HG03342 (cell line): ENCODE results near the gene SLC12A3.

Experiments
- ATAC-seq: cut with Tn5 transposase; IDR thresholded peaks from one replicate; pipeline ENCODE4 v1.9.1; 2021; ENCODE audit warnings: mild to moderate bottlenecking, moderate library complexity; ENCODE audit not compliant: unreplicated experiment

SLC12A3 gene

GRCh38 chr16:56938664-56939513, 73.9 kb downstream of the SLC12A3 start:
- no peak for ATAC-seq

GRCh38 chr16:56939801-56940200, 74.8 kb downstream of the SLC12A3 start:
- ATAC-seq: no peak

GRCh38 chr16:56941092-56941491, 76.1 kb downstream of the SLC12A3 start:
- no peak for ATAC-seq

GRCh38 chr16:56941856-56942331, 76.9 kb downstream of the SLC12A3 start:
- no peak for ATAC-seq

GRCh38 chr16:56943761-56944375, 78.9 kb downstream of the SLC12A3 start:
- no peak for ATAC-seq

GRCh38 chr16:56944954-56945839, 80.2 kb downstream of the SLC12A3 start:
- ATAC-seq: peak; percentile 31

- no peak for ATAC-seq
Observed at GRCh38 chr16:56945847-56946527, 81.0 kb downstream of the SLC12A3 start.

- ATAC-seq: no peak
Observed at GRCh38 chr16:56946767-56947603, 82.0 kb downstream of the SLC12A3 start.

- no peak for ATAC-seq
Observed at GRCh38 chr16:56947604-56947995, 82.6 kb downstream of the SLC12A3 start.

GRCh38 chr16:56948234-56948633, 83.2 kb downstream of the SLC12A3 start:
- ATAC-seq: no peak

GRCh38 chr16:56950051-56950450, 85.0 kb downstream of the SLC12A3 start:
- no peak for ATAC-seq

- ATAC-seq: no peak
Observed at GRCh38 chr16:56950455-56950854, 85.4 kb downstream of the SLC12A3 start.

GRCh38 chr16:56950881-56951771, 86.1 kb downstream of the SLC12A3 start:
- peak; percentile 67 for ATAC-seq

- no peak for ATAC-seq
Observed at GRCh38 chr16:56953006-56953405, 88.0 kb downstream of the SLC12A3 start.

GRCh38 chr16:56956076-56956475, 91.1 kb downstream of the SLC12A3 start:
- ATAC-seq: no peak

- ATAC-seq: no peak
Observed at GRCh38 chr16:56956756-56957155, 91.7 kb downstream of the SLC12A3 start.

- ATAC-seq: no peak
Observed at GRCh38 chr16:56960681-56961281, 95.8 kb downstream of the SLC12A3 start.

GRCh38 chr16:56961386-56961785, 96.4 kb downstream of the SLC12A3 start:
- no peak for ATAC-seq
